Transverse colon (tissue), 4 donors: ENCODE results near the gene CDH13. TPM values are rescaled to one million over a fixed set of nuclear protein-coding genes. Genes with fewer than 3 reads are reported as not detected.

Experiments used
- DNase-seq: peaks from one replicate; pipeline ENCODE4 v3.0.0-alpha.2; 2019
- H3K27ac ChIP-seq, 4 donors: fragments of 200-600 bp; sonication (generic); 2 replicates each; pipeline ENCODE4 v1.5.1; 2016 to 2018; ENCODE audit warnings: inconsistent platforms in 4 of 4
- H3K27me3 ChIP-seq: fragments of 200-600 bp; sonication (generic); 2 replicates; pipeline ENCODE4 v1.5.1; 2017; ENCODE audit warnings: inconsistent platforms
- H3K36me3 ChIP-seq, 4 donors: fragments of 200-600 bp; sonication (generic); 2 replicates each; pipeline ENCODE4 v1.5.1; 2017 to 2019; ENCODE audit warnings: inconsistent platforms in 4 of 4
- H3K4me1 ChIP-seq, 4 donors: fragments of 200-600 bp; sonication (generic); 2 replicates each; pipeline ENCODE4 v1.5.1; 2017 to 2020; ENCODE audit warnings: inconsistent platforms in 4 of 4
- H3K4me3 ChIP-seq, 4 donors: fragments of 200-600 bp; sonication (generic); 1 replicate in 1 of 4; 2 replicates in 3 of 4; pipeline versions ENCODE4 v1.5.1 to v1.6.1; 2017 to 2019; ENCODE audit warnings: inconsistent platforms in 4 of 4
- H3K9me3 ChIP-seq, 2 donors: fragments of 200-600 bp; sonication (generic); 2 replicates each; pipeline ENCODE4 v1.5.1; 2017 to 2019; ENCODE audit warnings: inconsistent platforms in 2 of 2
- EP300 ChIP-seq: sonication (generic); formaldehyde crosslinking; IDR thresholded peaks from one replicate; pipeline ENCODE4 v1.6.1; 2017; ENCODE audit warnings: antibody characterized with exemption, low read depth
- POLR2A ChIP-seq: fragments of 450-650 bp; IDR thresholded peaks from one replicate; pipeline ENCODE4 v1.6.1; 2016; ENCODE audit warnings: antibody characterized with exemption, mild to moderate bottlenecking, moderate library complexity
- POLR2AphosphoS5 ChIP-seq, 3 donors: sonication (generic); formaldehyde crosslinking; IDR thresholded peaks; one replicate each; pipeline ENCODE4 v1.6.1; 2016; ENCODE audit warnings: antibody characterized with exemption in 3 of 3
- WGBS, 2 donors: methylation state at CpG; one replicate each; pipeline ENCODE4 v1.1.5; 2018; ENCODE audit warnings: low coverage in 1 of 2; 5-methylcytosine and 5-hydroxymethylcytosine counted together
- in situ Hi-C, 4 donors: fragments of 200-750 bp; cut with MboI; loops; one replicate each; pipeline versions ENCODE4 v1.15.0 to v1.15.1; 2017; ENCODE audit warnings: low sequenced_read_pairs in 3 of 4, low pct_ligation_motif_present in 1 of 4, low pct_unique_long_range_greater_than_20kb in 1 of 4
- intact Hi-C: fragments of 100-400 bp; cut with DNase I; formaldehyde crosslinking; loops from one replicate; pipeline ENCODE4 v1.15.1; 2023; ENCODE audit warnings: low total_unique reads
- total RNA-seq, 4 donors: library from RNA; depleted of rRNA; stranded (reverse); fragments of >200 nt; gene quantifications; one replicate each; pipeline ENCODE4 v1.1.0, GENCODE V29; 2016
- TF ChIP-seq, protein P1 (sequence below), 5 experiments: fragments of 200-600 bp in 3 of 5; fragments of 450-650 bp in 2 of 5; sonication (generic) in 3 of 5; IDR thresholded peaks; 1 replicate in 2 of 5; 2 replicates in 3 of 5; pipeline ENCODE4 v1.5.1; 2016 to 2017; ENCODE audit warnings: antibody characterized with exemption in 5 of 5, inconsistent platforms in 3 of 5, mild to moderate bottlenecking in 2 of 5, moderate library complexity in 1 of 5

The CDH13 gene
- total RNA-seq, 4 donors from 2014 or later = 3.8 to 28.1 (median 5.8) TPM

DNA sequence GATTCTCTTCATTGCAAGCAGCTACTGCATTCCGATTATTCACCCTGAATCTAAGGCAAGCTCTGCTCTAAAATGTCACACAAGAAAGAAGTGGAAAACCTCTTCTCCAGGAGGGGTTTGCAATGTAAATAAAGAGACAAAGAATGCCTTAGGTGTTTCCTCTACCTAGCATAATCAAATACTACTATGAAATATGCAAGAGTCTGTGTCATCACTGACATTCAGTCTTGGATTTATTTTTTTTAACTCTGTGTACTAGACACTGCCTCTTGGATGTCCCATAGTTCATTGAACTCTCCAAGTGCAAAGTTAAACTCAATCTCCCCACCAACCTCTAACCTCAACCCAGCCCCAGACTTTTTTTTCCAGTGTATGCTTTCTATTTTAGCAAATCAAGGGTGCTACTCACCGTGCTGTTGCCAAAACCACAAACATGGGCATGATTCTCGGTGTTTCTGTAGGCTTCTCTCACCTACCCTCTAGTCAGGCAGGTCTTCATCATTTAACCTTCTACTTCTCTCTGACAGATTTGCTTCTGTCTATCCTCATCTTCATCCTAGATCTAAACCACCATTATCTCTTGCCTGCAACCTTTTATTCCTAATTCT lies 329.1 kb downstream of the CDH13 start:
- TF ChIP-seq POLR2AphosphoS5 (IDR thresholded peaks at IDR 0.05) = no peak
- no peak for TF ChIP-seq POLR2A
- TF ChIP-seq, protein P1, sequence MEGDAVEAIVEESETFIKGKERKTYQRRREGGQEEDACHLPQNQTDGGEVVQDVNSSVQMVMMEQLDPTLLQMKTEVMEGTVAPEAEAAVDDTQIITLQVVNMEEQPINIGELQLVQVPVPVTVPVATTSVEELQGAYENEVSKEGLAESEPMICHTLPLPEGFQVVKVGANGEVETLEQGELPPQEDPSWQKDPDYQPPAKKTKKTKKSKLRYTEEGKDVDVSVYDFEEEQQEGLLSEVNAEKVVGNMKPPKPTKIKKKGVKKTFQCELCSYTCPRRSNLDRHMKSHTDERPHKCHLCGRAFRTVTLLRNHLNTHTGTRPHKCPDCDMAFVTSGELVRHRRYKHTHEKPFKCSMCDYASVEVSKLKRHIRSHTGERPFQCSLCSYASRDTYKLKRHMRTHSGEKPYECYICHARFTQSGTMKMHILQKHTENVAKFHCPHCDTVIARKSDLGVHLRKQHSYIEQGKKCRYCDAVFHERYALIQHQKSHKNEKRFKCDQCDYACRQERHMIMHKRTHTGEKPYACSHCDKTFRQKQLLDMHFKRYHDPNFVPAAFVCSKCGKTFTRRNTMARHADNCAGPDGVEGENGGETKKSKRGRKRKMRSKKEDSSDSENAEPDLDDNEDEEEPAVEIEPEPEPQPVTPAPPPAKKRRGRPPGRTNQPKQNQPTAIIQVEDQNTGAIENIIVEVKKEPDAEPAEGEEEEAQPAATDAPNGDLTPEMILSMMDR (IDR thresholded peaks at IDR 0.05) = no peak
- TF ChIP-seq EP300 = no peak

DNA sequence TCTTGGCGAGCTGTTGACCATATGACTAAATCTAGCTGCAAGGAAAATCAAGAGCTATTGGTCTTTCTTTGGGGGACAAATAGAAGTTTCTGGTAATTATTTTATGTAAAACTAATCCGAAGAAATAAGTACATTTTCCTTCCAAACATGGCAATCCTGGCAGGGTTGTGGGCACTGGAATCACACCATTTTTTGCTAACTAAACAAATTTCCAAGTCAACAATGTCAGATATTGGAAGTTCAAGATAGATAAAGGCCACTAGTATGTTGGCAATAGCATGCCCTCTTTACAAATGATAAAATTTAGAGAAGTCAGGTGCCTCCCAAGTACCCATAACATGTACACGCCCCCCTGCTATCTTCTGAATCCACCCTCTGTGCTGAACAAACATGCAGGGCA lies 330.4 kb downstream of the CDH13 start:
- Histone ChIP-seq H3K9me3 (no peaks in the 10 kb centered on the region), H3K27me3 (no peaks in the 10 kb centered on the region), H3K4me3 (no peak overlapping the region), H3K27ac (no peak overlapping the region), H3K36me3 (no peaks in the 10 kb centered on the region), H3K4me1 (no peaks in the 10 kb centered on the region)
- in situ Hi-C loops = no loop called here
- intact Hi-C loops = no loop called here
- WGBS, 2 donors = 51 to 76% methylated on average over 3 of the region's 3 CpGs
- no peak for TF ChIP-seq POLR2A
- TF ChIP-seq EP300 = no peak
- TF ChIP-seq, protein P1 (IDR thresholded peaks at IDR 0.05) = no peak
- TF ChIP-seq POLR2AphosphoS5 (IDR thresholded peaks at IDR 0.05) = no peak
- DNase-seq = no peak

More for the DNA sequence above, 329.1 kb downstream of the CDH13 start:
- intact Hi-C loops (no loop called here), in situ Hi-C loops (no loop called here)
- Histone ChIP-seq H3K9me3 (no peaks in the 10 kb centered on the region), H3K4me1 (no peaks in the 10 kb centered on the region), H3K27me3 (no peaks in the 10 kb centered on the region), H3K27ac (no peak overlapping the region), H3K4me3 (no peak overlapping the region), H3K36me3 (no peaks in the 10 kb centered on the region)
- no peak for DNase-seq
- WGBS, 2 donors = 75 to 79% methylated on average over 1 to 3 of the region's 3 CpGs

DNA sequence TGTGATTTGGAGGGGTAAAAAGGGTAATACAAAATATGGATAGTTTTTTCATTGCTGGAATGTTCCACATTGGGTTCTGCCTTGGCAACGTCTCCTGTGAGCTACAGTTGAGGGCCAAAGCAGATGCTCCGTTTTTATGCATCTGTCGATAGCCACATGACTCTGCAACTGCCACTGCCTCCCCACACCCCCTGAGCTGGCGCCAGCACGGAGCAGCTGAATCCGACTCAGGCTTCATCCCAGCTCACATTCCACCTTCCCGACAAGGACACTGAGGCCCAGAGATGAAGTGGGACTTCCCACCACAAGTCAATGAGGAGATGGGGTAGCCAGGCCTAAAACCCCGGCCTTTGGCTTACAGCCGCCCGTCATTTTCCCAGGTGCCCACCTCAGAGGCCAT lies 334.1 kb downstream of the CDH13 start:
- Histone ChIP-seq H3K27me3 (no peaks in the 10 kb centered on the region), H3K27ac (no peak overlapping the region), H3K9me3 (no peaks in the 10 kb centered on the region), H3K36me3 (no peaks in the 10 kb centered on the region), H3K4me3 (no peak overlapping the region), H3K4me1 (no peaks in the 10 kb centered on the region)
- no peak for DNase-seq
- TF ChIP-seq EP300 (no peak), POLR2A (no peak), POLR2AphosphoS5 (IDR thresholded peaks at IDR 0.05) (no peak)
- TF ChIP-seq, protein P1 (IDR thresholded peaks at IDR 0.05) = no peak
- in situ Hi-C loops = no loop called here
- WGBS, 2 donors = 78 to 100% methylated on average over 1 to 10 of the region's 10 CpGs
- intact Hi-C loops = no loop called here

DNA sequence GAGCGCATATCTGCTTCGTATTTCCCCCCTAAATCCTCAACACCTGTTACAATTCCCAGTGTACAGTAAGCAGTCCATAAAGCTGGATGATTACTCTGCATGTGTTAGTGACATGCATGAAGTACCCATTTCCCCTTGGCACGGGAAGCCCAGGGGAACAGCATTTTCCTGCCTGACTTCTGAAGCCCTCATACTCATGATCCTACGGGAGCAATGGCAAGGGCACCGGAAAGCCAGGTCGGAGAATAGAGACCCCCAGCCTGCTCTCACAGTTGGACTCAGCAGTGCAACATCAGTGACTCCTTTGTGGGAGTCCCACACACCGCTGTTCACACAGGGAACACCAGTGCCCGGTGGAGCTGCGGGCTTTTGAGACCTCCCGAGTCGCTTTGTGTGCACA lies 336.9 kb downstream of the CDH13 start:
- Histone ChIP-seq H3K4me3 (no peak overlapping the region), H3K27me3 (no peaks in the 10 kb centered on the region), H3K4me1 (no peaks in the 10 kb centered on the region), H3K27ac (no peak overlapping the region), H3K9me3 (no peaks in the 10 kb centered on the region), H3K36me3 (no peaks in the 10 kb centered on the region)
- no peak for DNase-seq
- no peak for TF ChIP-seq POLR2A
- no peak for TF ChIP-seq POLR2AphosphoS5 (IDR thresholded peaks at IDR 0.05)
- TF ChIP-seq EP300 = no peak
- TF ChIP-seq, protein P1 (IDR thresholded peaks at IDR 0.05) = no peak
- WGBS, 2 donors = 80 to 88% methylated on average over 2 to 11 of the region's 11 CpGs
- intact Hi-C loops = no loop called here
- in situ Hi-C loops = no loop called here
